T-helper 1 cell (primary cell): ENCODE measurements around the gene UAP1L1.
A peak's percentile ranks its signal among the peaks of the same experiment; 100 is the strongest.
"Not testable (repeated sequence)": the region's sequence is repeated elsewhere in the genome, so short reads cannot be mapped to it uniquely, and the experiment has no call there.

Experiments
- DNase-seq, 5 donors: peaks; one replicate each; pipeline ENCODE4 v3.0.0-alpha.2; 2012 to 2020

UAP1L1 gene

DNA sequence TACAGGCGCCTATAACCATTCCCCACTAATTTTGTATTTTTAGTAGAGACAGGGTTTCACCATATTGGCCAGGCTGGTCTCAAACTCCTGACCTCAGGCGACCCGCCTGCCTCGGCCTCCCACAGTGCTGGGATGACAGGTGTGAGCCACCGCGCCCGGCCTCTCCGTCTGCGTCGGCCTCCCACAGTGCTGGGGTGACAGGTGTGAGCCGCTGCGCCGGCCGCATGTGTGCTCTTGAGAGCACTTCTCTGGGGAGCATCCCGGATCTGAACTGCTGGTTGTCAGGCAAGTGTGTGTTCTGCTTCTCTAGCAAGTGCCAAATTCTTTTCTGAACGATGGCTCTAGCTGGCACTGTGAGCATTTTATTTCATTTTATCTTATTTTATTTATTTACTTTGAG, 19.8 kb upstream of the UAP1L1 start:
- no peak for DNase-seq

DNA sequence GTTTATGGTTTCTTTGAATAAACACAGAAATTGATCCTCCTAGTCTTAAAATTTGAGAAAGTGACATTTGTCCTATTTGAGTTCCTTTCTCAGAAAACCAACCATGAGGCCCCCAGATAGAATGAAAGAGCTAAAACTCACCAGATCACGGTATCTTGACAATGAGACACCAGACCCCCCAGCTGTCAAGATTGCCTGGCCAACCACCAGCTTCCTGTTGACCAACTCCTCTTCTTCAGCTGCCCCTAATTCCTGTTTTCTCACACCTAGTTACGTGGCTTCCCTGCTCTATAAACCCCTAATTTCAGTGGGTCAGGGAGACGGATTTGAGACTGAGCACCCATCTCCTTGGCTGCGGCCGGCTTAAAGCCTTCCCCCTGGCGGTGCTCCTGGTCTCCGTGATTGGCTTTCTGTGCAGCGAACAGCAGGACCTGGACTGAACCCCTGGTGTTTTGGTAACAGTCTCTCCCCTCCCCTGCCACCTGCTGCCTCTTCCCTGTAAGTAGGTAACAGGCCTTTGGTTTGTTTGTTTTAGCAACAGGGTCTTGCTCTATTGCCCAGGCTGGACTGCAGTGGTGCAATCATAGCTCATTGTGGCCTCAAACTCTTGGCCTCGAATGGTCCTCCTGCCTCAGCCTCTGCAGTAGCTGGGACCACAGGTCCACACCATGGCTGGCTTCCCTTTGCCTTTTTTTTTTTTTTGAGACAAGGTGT, 18.6 kb upstream of the UAP1L1 start:
- no peak for DNase-seq

DNA sequence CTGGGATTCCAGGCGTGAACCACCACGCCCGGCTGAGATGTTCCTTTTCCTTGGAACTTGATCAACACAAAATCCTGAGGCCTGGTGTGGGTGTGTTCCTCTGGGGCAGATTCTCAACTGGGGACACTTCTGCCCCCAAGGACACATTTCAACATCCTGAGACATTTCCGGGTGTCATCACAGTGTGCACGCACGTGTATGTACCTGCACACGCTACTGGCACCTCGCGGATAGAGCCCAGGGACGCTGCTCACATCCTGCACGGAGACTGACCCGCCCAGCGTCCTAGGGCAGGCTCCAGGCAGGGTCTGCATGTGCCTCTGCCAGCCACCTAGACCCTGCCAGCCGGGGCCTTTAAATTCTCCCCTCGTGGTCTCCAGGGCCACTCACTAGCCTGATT, 14.9 kb upstream of the UAP1L1 start:
- DNase-seq = no peak

DNA sequence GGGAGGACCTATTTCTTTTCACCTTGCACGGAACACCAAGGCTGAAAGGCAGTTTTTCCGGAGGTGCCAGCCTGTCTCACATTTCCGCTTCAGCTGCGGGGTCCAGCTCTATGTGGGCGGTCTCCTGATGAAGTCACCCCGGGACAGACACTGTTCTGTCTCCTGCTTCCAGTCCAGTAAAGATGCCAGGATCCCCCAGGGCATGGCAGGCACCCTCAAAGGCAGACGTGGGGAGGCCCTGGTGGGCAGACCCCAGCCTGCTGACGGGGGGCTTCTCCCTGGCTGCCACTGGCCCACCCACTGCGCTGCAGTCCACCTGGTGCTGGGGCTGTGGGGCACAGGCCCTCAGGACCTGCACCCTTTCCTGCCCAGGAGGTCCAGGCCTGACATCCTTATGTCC, 14.5 kb upstream of the UAP1L1 start:
- not testable (repeated sequence) for DNase-seq

DNA sequence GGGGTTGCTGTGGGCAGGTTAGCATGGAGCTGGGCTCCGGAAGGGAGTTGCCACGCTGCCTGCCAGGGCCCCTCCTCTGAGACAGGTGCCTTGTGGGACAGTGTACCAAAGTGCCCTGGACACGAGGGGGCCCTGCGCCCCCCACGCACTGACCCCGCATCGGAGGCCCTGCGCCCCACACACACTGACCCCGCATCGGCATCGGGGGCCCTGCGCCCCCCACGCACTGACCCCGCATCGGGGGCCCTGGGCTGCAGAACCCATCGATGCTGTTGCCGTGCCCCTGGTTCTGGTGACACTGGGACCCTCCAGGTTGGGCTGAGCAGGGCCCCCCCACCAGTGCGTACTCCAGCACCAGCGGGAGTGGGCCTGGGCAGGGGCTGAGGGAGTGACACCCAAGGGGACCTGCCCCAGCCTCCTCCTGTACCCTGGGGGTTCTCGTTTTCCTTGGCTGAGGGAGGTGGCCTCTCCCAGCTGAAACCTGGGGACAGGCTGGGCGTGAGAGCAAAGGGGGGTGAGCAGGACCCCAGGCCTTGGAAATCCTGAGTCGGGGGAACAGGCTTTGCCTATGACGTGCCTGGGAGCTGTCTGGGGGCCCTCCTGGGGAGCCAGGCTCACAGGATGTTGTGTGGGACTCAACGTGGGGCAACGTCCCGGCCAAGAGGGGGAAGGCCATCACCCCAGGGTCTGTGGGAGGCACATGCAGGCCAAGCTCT, 13.8 kb upstream of the UAP1L1 start:
- no peak for DNase-seq

DNA sequence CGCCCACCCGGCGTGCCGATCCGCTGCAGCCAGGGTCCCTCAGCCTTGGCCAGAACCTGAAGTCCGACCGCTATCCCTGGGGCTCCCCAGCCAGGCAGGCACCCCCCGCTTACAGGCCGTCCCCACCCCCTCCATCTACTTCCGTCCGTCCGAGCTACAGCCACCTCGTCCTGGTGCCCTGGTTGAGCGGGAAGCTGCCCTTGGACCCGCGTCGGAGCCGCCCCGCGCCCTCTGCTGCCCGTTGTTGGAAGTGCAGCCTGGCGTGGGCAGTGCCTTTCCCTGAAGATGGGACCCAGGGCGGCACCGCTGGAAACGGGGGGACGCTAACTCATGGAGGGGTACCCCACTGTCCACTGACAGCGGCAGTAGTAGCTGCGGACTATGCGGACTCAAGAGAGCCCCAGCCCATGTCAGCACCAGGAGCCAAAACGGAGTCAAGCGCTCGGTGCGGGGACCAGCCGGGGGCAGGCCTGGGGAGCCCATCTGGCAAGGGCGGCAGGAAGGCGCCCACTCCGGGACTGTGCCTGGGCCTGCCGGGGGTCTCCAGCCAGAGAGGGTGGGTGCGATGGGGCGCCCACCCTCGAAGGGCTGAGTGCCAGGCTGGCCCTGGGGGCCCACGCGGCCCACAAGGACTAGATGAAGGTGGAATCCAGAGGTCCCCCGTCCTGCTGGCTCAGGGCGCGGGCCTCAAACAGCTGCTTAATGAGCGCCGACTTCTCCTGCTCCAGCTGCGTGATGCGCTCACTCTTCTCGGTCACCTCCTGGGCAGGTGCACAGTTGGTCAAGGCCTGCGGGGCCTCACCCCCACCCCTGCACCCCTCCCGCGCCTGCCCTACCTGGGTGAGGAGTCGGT, 13.1 kb upstream of the UAP1L1 start:
- DNase-seq = peak in 2 of 5 donors; percentile 41 to 43

DNA sequence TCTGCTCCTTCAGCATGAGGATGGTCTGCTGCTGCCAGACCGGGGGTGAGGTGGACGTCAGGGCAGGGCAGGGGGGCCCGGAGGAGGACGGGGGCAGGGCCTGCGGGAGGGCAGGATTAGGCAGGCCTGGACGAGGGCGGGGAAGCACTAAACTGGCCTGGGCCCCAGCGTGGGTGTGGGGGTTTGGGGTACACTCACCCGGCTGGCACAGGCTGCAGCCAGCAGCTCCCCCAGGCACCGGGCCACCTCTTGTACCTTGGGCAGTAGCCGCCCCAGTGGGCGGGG, 12.5 kb upstream of the UAP1L1 start:
- no peak for DNase-seq

DNA sequence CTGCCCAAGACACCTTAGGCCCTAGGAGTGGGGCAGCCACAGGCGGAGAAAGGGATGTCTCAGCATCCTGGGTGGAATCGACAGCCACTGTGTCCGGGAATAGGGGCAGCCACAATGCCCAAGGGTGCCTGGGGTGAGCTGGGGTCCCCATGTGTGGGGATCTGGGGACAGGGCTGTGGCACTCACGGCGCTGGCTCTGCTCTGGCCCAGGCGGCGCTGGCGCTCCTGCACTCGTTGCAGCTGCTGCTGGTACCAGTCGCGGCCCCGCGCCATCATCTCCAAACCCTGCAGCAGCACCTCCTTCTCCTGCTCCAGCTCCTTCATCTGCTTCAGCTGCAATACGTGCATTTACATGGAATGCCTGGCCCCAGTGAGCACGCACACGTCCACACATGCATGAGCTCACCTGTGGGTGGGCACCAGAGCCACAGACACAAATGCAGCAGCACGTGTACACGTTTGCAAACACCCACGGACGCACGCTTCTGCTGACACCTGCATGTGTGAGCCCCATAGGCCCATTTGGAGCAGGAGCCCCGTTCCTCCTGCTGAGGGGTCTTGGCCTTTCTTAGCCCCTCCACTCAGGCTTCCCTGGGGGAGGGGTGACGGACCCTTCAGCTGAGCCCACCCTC, 11.9 kb upstream of the UAP1L1 start:
- no peak for DNase-seq

DNA sequence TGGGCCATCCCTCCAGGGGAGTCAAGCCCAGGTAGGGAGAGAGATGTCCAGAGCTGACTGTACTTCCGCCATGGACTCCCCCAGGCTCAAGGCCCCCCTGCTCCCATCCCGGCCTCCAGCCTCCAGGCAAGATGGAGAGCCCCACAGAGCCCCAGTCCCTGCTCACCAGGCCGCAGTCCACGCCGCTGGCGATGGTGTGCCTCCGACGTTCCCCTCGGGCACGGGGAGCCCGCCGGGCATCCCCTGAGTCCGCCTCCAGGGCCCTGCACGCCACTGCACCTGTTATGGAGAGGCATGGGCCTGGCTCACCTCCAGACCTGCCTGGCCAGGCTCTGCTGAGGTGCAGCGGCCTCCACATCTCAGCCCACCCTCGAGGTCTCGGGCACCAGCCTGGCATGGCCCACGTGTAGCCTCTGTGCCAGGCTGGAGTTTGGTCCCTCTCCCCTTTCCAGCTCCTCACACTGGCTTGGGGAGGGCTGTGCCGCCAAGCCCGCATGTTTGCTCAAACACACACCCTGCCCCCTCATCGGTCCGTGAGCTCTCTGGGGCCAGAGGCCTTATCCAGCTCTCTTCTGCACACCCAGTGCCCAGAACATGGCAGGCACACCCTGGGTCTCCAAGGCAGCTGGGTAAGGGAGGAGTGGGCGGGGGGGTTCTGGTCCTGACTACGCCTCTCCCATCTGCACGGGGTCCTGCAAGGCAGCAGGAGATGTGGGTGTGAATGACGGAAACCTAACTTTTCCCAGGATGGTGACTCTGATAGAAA, 11.0 kb upstream of the UAP1L1 start:
- DNase-seq = no peak

DNA sequence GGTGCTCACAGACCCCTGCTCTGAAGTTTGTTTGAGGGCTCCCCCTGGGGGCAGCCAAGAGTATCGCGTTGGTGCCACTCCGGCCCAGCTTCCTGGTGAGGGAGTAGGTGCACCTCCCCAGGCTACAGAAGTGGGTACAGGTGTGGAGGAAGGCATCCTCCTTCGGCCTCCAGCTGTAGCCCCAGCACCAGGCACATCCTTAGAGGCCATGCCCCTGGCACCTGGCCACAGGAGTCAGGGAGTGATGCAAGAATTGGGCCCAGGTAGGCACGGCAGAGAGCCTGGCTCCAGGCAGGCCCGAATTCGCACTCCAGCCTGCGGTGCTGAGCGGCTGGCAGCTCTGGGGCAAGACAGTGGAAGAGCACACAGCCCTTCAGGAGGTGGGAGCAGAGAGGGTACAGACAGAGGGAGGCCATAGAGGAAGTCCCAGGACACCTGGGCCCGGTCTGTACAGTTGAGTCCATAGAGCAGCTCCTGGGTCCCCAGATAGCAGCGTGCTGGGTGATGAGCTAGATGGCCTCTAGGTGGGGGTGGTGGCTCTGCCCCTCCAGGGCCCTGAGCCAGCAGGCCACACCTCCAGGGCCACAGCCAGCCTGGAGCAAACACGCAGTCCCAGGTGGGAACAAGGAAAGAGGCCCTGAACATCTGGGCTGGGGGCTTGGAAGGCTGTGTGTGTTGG, 9.3 kb upstream of the UAP1L1 start:
- peak; percentile 66 to 87 (median 78) for DNase-seq

DNA sequence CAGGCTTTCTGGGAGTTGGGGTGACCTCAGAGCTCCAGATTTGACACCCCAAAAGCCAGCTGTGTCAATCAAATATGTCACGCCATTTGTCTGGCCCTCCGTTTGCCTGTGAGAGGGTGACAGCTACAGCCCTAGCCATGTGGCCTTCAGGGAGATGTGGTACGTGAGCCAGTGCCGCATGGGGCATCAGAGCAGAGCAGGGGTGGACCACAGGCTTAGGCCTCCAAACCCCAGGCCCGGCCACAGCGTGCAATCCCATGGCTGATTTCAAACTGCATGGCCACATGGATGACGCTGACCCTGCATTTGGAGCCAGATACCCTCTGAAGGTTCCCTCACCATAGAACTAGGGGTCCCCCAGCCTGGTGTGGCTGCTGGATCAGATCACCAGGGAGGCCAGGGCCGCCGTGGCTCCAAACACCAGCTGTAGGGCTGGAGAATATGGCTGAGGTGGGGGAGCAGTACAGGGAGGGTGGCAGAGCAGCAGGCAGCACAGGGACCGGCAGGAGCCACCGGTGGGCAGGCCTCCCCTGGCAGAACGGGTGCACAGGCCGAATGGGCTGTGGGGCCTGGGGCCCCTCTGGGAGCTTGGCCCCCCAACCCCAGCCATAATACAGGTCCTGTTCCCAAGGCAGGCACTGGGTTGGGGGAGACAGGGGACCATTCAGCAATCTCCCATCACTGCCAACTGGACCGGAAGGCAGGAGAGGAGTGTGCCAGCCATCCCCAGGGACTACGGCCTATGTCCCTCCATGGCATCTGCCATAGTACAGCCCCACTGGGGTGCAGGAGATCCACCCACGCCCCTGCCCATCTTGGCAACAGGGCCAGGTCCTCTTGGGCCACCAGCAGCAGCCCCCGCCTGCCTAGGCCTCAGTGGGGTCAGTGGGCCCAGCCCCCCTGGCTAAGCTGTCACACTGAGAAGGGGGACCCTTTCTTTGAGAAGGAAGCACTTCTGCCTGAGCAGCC, 8.5 kb upstream of the UAP1L1 start:
- no peak for DNase-seq

DNA sequence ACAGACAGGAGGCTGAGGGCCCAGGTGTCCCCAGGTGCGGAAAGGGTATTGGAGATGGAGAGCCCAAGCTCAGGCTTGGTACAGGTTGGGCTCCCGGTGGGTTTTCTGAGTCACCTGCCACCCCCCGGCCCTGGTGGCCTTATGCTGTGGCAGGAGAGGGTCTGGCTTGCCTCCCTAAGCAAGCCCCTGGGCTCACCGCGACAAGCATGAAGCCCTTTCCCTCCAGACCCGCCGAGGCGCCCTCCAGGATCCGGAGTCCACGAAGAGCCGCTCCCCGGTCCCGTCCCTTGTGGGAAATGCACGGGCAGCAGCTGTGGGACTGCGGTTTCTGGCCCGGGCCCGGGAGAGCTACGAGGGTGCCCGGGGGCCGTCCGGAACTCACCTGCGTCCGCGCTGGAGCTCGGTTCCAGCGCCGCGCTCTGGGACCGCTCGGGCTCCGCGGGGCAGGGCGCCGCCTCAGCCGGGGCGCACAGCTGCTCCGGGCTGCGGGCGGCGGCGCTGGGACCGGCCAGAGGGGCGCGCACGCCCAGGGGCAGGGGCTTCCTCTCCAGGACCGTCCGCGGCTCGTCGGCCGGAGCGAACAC, 7.7 kb upstream of the UAP1L1 start:
- no peak for DNase-seq

DNA sequence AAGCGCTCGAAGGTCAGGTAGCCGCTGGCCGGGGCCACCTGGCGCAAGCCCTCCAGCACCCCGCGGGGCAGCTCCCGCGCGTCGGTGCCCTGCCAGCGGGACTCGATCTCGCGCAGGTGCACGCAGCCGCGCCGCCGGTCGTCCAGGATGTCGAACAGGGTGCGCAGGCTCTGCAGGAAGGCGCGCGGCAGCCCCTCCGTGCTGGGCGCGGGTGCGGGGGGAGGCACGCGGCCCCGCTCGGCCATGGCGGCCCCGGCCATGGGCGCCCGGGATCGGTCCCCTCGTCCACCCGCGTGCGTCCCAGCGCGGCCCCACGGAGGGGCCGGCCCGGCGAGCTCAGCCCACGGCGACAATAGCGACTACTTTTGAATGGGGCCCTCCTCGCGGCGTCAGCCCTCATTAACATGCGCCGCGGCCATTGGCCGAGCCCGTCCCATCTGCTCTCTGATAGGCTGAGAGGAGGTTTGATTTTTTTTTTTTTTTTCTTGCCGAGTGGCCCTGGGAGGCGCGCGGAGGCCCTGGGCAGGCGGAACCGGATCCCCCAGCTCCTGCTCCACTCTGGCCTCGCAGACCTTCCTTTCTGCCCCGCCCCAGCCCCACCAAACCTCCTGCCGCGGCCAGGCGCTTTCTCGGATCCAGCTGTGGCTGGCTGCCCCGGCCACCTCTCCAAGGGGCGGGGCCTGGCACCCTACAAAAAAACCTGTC, 7.0 kb upstream of the UAP1L1 start, which contains the start of gene SAPCD2:
Gene SAPCD2, minus strand, starts transcription at position 357 of the 705 bp plus-strand sequence. Its CDS starts 97 bp downstream, at position 260.
- DNase-seq = peak; percentile 72 to 92 (median 81)

DNA sequence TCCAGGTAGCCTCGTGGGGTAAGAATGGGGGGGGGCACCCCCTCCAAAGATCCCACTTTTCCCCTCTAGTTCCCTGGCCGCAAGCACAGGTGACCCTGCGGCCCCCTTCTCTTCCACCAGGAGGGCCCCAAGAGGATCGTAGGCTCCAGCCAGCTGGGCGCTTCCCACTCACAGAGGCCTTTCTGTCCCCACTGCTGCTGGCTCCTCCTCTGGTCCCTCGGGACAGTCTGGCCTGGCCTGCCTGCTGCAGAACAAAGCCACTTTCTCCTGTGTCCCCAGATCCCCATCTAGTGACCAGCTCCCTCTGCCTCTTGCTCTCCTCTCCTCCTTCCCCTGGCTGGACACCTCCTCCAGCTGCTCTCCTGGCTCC, 6.4 kb upstream of the UAP1L1 start:
- no peak for DNase-seq

DNA sequence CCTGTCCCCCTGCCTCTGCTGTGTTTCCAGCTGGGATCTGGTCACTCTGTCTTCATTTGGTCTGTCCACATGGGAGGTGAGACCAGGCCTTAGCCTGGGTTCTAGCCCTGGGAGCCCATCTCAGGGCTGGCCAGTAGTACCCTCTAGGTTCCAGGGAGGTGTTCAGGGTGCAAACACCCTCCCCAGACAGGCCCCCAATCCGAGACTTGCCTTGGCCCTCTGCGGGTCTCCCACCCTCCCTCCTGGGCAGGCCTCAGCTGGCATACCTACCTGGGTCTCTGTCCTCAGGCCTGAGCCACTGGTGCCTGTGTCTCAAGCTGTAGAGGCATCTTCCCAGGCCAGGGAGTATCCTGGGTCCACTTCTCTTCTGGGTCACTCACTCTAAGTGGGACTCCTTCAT, 6.0 kb upstream of the UAP1L1 start:
- DNase-seq = no peak

DNA sequence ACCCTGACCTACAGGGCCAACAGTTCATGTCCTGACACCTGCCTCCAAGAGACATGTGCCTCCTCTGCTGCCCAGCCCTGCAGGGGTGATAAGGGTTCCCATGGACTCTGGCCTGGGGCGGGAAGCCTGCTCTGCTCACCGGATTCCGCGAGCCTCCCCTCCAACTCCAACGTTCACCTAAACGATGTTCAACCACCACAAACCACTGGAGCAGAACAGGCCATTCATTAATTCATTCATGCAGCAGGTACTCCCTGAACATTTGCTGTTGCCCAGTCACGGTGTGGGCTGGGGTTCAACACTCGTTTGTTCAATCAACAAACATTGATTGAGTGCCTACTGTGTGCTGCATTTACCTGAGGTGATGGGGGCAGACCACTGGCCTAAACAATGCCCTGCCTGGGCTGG, 3.3 kb upstream of the UAP1L1 start:
- no peak for DNase-seq

DNA sequence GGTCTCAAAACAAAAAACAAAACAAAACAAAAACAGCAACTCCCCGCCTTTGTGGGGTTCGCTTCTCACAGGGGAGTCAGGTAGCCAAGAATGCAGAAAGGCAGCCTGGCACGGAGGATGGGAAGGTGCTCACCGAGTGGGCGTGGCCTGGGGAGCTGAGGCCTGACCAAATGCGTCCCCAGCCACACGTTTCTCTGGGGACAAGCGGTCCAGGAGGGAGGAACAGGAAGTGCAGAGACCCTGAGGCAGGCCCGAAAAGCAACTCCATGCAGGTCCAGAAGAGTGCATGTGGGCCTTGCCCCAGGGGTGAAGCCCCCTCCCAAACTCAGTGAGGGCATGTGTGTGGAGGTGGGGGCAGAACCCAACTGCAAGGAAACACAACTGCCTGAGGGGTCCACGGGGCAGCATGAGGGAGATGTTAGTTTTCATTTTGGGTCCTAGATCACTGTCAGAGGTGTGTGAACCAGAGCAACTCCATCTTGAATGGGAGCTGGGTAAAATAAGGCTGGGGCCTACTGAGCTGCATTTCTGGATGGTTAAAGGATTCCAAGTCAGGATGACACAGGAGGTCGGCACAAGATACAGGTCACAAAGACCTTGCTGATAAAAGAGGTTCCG, 2.6 kb upstream of the UAP1L1 start:
- DNase-seq = no peak

DNA sequence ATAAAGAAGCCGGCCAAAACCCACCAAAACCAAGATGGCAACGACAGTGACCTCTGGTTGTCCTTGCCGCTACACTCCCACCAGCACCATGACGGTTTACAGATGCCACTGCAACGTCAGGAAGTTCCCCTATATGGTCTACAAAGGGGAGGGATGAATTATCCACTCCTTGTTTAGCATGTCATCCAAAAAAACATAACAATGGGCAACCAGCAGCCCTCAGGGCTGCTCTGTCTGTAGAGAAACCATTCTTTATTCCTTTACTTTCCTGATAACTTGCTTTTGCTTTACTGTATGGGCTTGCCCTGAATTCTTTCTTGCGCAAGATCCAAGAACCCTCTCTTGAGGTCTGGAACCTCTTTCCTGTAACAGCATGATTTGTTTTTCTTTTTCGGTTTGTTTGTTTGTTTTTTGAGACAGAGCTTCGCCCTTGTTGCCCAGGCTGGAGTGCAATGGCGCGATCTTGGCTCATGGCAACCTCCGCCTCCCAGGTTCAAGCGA, 2.0 kb upstream of the UAP1L1 start:
- DNase-seq = no peak

DNA sequence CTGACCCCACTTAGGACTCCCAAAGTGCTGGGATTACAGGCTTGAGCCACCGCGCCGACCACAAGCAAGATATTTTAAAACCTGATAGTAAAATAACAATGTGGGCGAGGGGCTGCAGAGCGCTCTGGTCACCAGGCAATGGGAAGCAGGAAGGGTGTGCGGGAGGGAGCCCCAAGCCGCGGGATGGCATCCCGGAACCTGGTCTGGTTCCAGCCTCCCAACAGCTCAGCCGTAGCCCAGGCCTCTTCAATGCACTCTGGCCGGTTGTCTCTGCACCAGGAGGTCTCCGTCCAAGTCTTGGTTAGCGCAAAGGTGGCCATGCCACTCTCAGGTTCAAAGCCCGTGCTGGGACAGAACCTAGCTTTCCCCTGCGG, 694 bp upstream of the UAP1L1 start:
- DNase-seq = no peak
